Prostate gland (tissue), 2 donors: Measurements from ENCODE around the gene PRND. TPM values are rescaled to one million over a fixed set of nuclear protein-coding genes. Genes with fewer than 3 reads are reported as not detected.

Source experiments
- DNase-seq: peaks from one replicate; pipeline ENCODE4 v3.0.0-alpha.2; 2019; ENCODE audit warnings: low spot score
- H3K27ac ChIP-seq, 2 donors: fragments of 200-600 bp; sonication (generic); 2 replicates each; pipeline ENCODE4 v1.5.1; 2017 to 2019
- H3K27me3 ChIP-seq: fragments of 200-600 bp; sonication (generic); replicated peaks from 2 replicates; pipeline ENCODE4 v1.5.1; 2019; ENCODE audit not compliant: insufficient read depth
- H3K36me3 ChIP-seq, 2 donors: fragments of 200-600 bp; sonication (generic); 1 replicate in 1 of 2; 2 replicates in 1 of 2; pipeline versions ENCODE4 v1.5.1 to v1.8.1; 2017 to 2019
- H3K4me1 ChIP-seq: fragments of 200-600 bp; sonication (generic); replicated peaks from 2 replicates; pipeline ENCODE4 v1.5.1; 2019
- H3K4me3 ChIP-seq, 2 donors: fragments of 200-600 bp; sonication (generic); 2 replicates each; pipeline ENCODE4 v1.5.1; 2017 to 2019
- H3K9me3 ChIP-seq: fragments of 200-600 bp; sonication (generic); 2 replicates; pipeline ENCODE4 v1.5.1; 2017
- POLR2A ChIP-seq: fragments of 450-650 bp; IDR thresholded peaks from one replicate; pipeline ENCODE4 v1.6.1; 2016; ENCODE audit warnings: antibody characterized with exemption, mild to moderate bottlenecking
- POLR2AphosphoS5 ChIP-seq: sonication (generic); formaldehyde crosslinking; IDR thresholded peaks from one replicate; pipeline ENCODE4 v1.6.1; 2017; ENCODE audit warnings: antibody characterized with exemption
- WGBS: methylation state at CpG from one replicate; pipeline ENCODE4 v1.1.5; 2018; 5-methylcytosine and 5-hydroxymethylcytosine counted together
- intact Hi-C: fragments of 100-400 bp; cut with DNase I; formaldehyde crosslinking; loops from one replicate; pipeline ENCODE4 v1.14.2; 2022
- total RNA-seq, 2 donors: library from RNA; depleted of rRNA; stranded (reverse); fragments of >200 nt; gene quantifications; one replicate each; pipeline ENCODE4 v1.1.0, GENCODE V29; 2016
- TF ChIP-seq, protein P1 (sequence below), 4 experiments: fragments of 200-600 bp in 2 of 4; fragments of 450-650 bp in 2 of 4; sonication (generic) in 2 of 4; IDR thresholded peaks; 1 replicate in 3 of 4; 2 replicates in 1 of 4; pipeline ENCODE4 v1.5.1; 2016 to 2019; ENCODE audit warnings: antibody characterized with exemption in 4 of 4, mild to moderate bottlenecking in 2 of 4, moderate library complexity in 2 of 4

PRND gene
- total RNA-seq, 2 donors from 2014 or later = 589 TPM; not detected in 1

GRCh38 chr20:4719190-4719589 is 2.5 kb upstream of the PRND start:
- Histone ChIP-seq H3K36me3 (no peaks in the 10 kb centered on the region), H3K27me3 (no peaks in the 10 kb centered on the region), H3K4me3 (no peak overlapping the region), H3K9me3 (no peaks in the 10 kb centered on the region), H3K27ac (no peak overlapping the region), H3K4me1 (no peaks in the 10 kb centered on the region)
- intact Hi-C loops = no loop called here
- no peak for DNase-seq
- TF ChIP-seq, protein P1, sequence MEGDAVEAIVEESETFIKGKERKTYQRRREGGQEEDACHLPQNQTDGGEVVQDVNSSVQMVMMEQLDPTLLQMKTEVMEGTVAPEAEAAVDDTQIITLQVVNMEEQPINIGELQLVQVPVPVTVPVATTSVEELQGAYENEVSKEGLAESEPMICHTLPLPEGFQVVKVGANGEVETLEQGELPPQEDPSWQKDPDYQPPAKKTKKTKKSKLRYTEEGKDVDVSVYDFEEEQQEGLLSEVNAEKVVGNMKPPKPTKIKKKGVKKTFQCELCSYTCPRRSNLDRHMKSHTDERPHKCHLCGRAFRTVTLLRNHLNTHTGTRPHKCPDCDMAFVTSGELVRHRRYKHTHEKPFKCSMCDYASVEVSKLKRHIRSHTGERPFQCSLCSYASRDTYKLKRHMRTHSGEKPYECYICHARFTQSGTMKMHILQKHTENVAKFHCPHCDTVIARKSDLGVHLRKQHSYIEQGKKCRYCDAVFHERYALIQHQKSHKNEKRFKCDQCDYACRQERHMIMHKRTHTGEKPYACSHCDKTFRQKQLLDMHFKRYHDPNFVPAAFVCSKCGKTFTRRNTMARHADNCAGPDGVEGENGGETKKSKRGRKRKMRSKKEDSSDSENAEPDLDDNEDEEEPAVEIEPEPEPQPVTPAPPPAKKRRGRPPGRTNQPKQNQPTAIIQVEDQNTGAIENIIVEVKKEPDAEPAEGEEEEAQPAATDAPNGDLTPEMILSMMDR (IDR thresholded peaks at IDR 0.05) = no peak
- TF ChIP-seq POLR2AphosphoS5 (no peak), POLR2A (no peak)
- WGBS = 100% methylated on average over 2 of the region's 2 CpGs

GRCh38 chr20:4720041-4720976 is 1.4 kb upstream of the PRND start:
- intact Hi-C loops = loop anchor here (1.0 to 5.0 kb wide), 2 partner anchors 113 to 613 kb away; no protein-coding TSS in a partner anchor
- peak overlapping the region in 1 of 2 donors; percentile 37 for H3K27ac ChIP-seq
- peak; percentile 52 for DNase-seq

DNA sequence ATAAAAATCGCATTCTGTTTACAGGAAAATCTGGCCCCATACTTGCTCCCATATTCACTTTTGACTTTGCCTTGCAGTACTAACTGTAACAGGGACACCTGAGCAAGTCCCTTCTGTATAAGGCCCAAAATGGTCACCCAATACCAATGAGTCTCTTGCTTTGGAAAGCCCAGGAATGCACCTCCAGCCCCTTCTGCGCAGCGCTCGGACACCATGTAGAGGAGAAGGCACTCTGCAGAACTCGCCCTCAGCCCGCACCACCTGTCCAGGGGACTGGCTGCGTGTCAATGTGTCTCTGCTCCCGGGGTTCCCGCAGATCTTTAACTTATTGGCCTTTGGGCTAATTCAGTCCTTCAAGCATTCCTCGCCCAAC is 746 bp upstream of the PRND start:
- H3K27ac ChIP-seq = no peak overlapping the region
- WGBS = 38% methylated on average over 10 of the region's 10 CpGs

More at GRCh38 chr20:4720041-4720976, 1.4 kb upstream of the PRND start:
- 22% methylated on average over 18 of the region's 18 CpGs for WGBS
- no peaks in the 10 kb centered on the region for H3K4me1 ChIP-seq
- no peaks in the 10 kb centered on the region for H3K36me3 ChIP-seq
- no peaks in the 10 kb centered on the region for H3K27me3 ChIP-seq
- TF ChIP-seq POLR2AphosphoS5 (peak; percentile 19), POLR2A (no peak)
- TF ChIP-seq, protein P1 (IDR thresholded peaks at IDR 0.05) = peak; percentile 42 to 85 (median 68)
- no peak overlapping the region for H3K4me3 ChIP-seq
- no peaks in the 10 kb centered on the region for H3K9me3 ChIP-seq

GRCh38 chr20:4722571-4722970 is 862 bp downstream of the PRND start:
- no peak for DNase-seq
- Histone ChIP-seq H3K4me3 (no peak overlapping the region), H3K4me1 (no peaks in the 10 kb centered on the region), H3K36me3 (no peaks in the 10 kb centered on the region), H3K9me3 (no peaks in the 10 kb centered on the region), H3K27me3 (no peaks in the 10 kb centered on the region), H3K27ac (no peak overlapping the region)
- intact Hi-C loops = loop anchor here (5.0 kb wide), 1 partner anchor 615 kb away; no protein-coding TSS in a partner anchor
- 86% methylated on average over 5 of the region's 5 CpGs for WGBS
- TF ChIP-seq POLR2AphosphoS5 (no peak), POLR2A (no peak)
- TF ChIP-seq, protein P1 (IDR thresholded peaks at IDR 0.05) = no peak

More for the DNA sequence above, 746 bp upstream of the PRND start:
- no peaks in the 10 kb centered on the region for H3K27me3 ChIP-seq
- H3K36me3 ChIP-seq = no peaks in the 10 kb centered on the region
- intact Hi-C loops = loop anchor here (1.0 to 5.0 kb wide), 2 partner anchors 114 to 614 kb away; no protein-coding TSS in a partner anchor
- no peak overlapping the region for H3K4me3 ChIP-seq
- H3K4me1 ChIP-seq = no peaks in the 10 kb centered on the region
- no peak for DNase-seq
- TF ChIP-seq POLR2AphosphoS5 (no peak), POLR2A (no peak)
- TF ChIP-seq, protein P1 (IDR thresholded peaks at IDR 0.05) = no peak
- H3K9me3 ChIP-seq = no peaks in the 10 kb centered on the region
